Prostate gland (tissue), 2 donors: Measurements from ENCODE around the gene CRYBA2. TPM values are rescaled to one million over a fixed set of nuclear protein-coding genes. Genes with fewer than 3 reads are reported as not detected.
A peak's percentile ranks its signal among the peaks of the same experiment; 100 is the strongest.

ENCODE experiments used
- DNase-seq: peaks from one replicate; pipeline ENCODE4 v3.0.0-alpha.2; 2019; ENCODE audit warnings: low spot score
- H3K27ac ChIP-seq, 2 donors: fragments of 200-600 bp; sonication (generic); 2 replicates each; pipeline ENCODE4 v1.5.1; 2017 to 2019
- H3K27me3 ChIP-seq: fragments of 200-600 bp; sonication (generic); replicated peaks from 2 replicates; pipeline ENCODE4 v1.5.1; 2019; ENCODE audit not compliant: insufficient read depth
- H3K36me3 ChIP-seq, 2 donors: fragments of 200-600 bp; sonication (generic); 1 replicate in 1 of 2; 2 replicates in 1 of 2; pipeline versions ENCODE4 v1.5.1 to v1.8.1; 2017 to 2019
- H3K4me1 ChIP-seq: fragments of 200-600 bp; sonication (generic); replicated peaks from 2 replicates; pipeline ENCODE4 v1.5.1; 2019
- H3K4me3 ChIP-seq, 2 donors: fragments of 200-600 bp; sonication (generic); 2 replicates each; pipeline ENCODE4 v1.5.1; 2017 to 2019
- H3K9me3 ChIP-seq: fragments of 200-600 bp; sonication (generic); 2 replicates; pipeline ENCODE4 v1.5.1; 2017
- POLR2A ChIP-seq: fragments of 450-650 bp; IDR thresholded peaks from one replicate; pipeline ENCODE4 v1.6.1; 2016; ENCODE audit warnings: antibody characterized with exemption, mild to moderate bottlenecking
- POLR2AphosphoS5 ChIP-seq: sonication (generic); formaldehyde crosslinking; IDR thresholded peaks from one replicate; pipeline ENCODE4 v1.6.1; 2017; ENCODE audit warnings: antibody characterized with exemption
- WGBS: methylation state at CpG from one replicate; pipeline ENCODE4 v1.1.5; 2018; 5-methylcytosine and 5-hydroxymethylcytosine counted together
- intact Hi-C: fragments of 100-400 bp; cut with DNase I; formaldehyde crosslinking; loops from one replicate; pipeline ENCODE4 v1.14.2; 2022
- total RNA-seq, 2 donors: library from RNA; depleted of rRNA; stranded (reverse); fragments of >200 nt; gene quantifications; one replicate each; pipeline ENCODE4 v1.1.0, GENCODE V29; 2016
- TF ChIP-seq, protein P1 (sequence below), 4 experiments: fragments of 200-600 bp in 2 of 4; fragments of 450-650 bp in 2 of 4; sonication (generic) in 2 of 4; IDR thresholded peaks; 1 replicate in 3 of 4; 2 replicates in 1 of 4; pipeline ENCODE4 v1.5.1; 2016 to 2019; ENCODE audit warnings: antibody characterized with exemption in 4 of 4, mild to moderate bottlenecking in 2 of 4, moderate library complexity in 2 of 4

The CRYBA2 gene
- total RNA-seq, 2 donors from 2014 or later: 3.0 TPM; not detected in 1

DNA sequence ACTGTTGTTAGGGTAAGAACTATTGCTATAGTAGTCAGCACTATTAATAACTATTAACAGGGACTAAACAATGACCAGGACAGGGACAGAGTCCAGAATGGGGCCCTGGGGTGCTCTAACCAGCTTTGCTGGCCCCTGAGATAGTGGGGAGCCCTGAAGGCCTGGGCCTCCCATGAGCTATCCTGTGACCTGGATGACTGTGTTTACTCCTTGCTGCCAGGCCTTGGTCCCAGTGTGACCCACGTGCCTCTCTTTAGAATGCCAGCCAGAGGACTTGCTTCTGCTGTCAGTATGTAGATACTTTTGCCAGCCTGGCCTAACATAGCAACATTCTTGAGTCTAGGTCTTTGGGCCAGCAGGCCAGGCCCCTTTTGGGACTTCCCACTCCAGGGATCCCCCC is 22.3 kb downstream of the CRYBA2 start:
- H3K4me1 ChIP-seq: no peaks in the 10 kb centered on the region
- no peaks in the 10 kb centered on the region for H3K27me3 ChIP-seq
- TF ChIP-seq, protein P1, sequence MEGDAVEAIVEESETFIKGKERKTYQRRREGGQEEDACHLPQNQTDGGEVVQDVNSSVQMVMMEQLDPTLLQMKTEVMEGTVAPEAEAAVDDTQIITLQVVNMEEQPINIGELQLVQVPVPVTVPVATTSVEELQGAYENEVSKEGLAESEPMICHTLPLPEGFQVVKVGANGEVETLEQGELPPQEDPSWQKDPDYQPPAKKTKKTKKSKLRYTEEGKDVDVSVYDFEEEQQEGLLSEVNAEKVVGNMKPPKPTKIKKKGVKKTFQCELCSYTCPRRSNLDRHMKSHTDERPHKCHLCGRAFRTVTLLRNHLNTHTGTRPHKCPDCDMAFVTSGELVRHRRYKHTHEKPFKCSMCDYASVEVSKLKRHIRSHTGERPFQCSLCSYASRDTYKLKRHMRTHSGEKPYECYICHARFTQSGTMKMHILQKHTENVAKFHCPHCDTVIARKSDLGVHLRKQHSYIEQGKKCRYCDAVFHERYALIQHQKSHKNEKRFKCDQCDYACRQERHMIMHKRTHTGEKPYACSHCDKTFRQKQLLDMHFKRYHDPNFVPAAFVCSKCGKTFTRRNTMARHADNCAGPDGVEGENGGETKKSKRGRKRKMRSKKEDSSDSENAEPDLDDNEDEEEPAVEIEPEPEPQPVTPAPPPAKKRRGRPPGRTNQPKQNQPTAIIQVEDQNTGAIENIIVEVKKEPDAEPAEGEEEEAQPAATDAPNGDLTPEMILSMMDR (IDR thresholded peaks at IDR 0.05): no peak
- TF ChIP-seq POLR2AphosphoS5: no peak
- TF ChIP-seq POLR2A: no peak
- no peak overlapping the region for H3K27ac ChIP-seq
- no peak for DNase-seq
- H3K36me3 ChIP-seq: no peaks in the 10 kb centered on the region
- no peak overlapping the region for H3K4me3 ChIP-seq
- WGBS: 29% methylated on average over 1 of the region's 1 CpG
- H3K9me3 ChIP-seq: no peaks in the 10 kb centered on the region
- intact Hi-C loops: no loop called here

DNA sequence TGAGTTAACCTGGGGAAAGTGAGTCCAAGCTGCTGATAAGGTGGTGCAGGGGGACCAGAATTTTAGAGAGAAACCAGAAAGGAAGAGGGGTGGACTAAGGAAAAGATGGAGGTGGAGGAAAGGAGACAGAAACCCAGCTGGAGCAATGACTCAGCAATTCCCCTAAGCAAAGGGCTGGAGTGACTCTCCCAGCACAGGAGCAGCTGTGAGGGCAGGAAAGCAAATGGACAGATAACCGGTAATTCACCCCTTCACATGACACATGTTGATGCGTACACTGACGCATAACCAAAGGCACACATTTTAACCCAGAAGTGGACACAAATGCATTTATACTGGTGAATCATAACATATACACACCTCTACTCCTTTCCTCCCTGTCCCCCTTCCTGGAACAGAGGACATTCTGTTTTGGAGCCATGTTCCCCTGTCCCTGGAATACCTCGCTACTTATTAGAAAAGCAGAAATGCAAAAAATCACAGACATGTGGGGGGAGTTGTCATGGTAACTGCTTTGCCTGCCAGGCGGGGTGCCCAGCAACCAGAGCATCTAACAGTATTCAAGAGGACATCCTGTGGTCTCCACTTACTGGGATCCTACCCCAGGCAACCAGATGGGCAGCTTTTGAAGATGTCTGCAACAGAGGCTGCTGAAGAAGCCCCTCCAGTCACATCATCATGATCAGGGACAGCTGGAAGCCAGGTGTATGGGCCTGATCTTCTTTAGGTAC is 29.0 kb downstream of the CRYBA2 start:
- peaks cover 42% of the 10 kb centered on the region for H3K27me3 ChIP-seq
- no peak for DNase-seq
- no peak overlapping the region for H3K4me3 ChIP-seq
- H3K36me3 ChIP-seq: no peaks in the 10 kb centered on the region
- 44% methylated on average over 5 of the region's 5 CpGs for WGBS
- no peak overlapping the region for H3K27ac ChIP-seq
- no peaks in the 10 kb centered on the region for H3K4me1 ChIP-seq
- H3K9me3 ChIP-seq: no peaks in the 10 kb centered on the region
- TF ChIP-seq, protein P1 (IDR thresholded peaks at IDR 0.05): no peak
- TF ChIP-seq POLR2A (no peak), POLR2AphosphoS5 (no peak)
- intact Hi-C loops: no loop called here

DNA sequence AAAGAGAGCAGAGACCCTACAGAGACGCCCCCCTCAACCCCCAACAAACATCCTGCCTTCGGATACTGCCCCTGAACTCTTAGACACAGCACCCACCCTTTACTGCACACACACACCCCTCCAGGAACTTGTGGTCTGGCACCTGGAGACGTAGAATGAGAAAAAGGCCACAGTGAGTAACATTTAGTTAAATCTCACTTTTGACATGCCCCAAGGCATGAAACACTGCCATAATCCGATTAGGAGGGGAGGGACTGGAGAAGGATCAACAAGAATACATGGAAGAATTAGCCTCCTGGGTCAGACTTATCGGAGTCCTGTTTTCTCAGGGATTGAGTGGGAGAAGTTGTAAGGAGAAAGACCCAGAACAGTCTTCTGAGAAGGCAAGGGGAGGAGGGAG is 29.6 kb downstream of the CRYBA2 start:
- Histone ChIP-seq H3K27me3 (peaks cover 42% of the 10 kb centered on the region), H3K9me3 (no peaks in the 10 kb centered on the region), H3K36me3 (no peaks in the 10 kb centered on the region), H3K27ac (no peak overlapping the region), H3K4me1 (no peaks in the 10 kb centered on the region), H3K4me3 (no peak overlapping the region)
- DNase-seq: no peak
- 14% methylated on average over 5 of the region's 5 CpGs for WGBS
- intact Hi-C loops: no loop called here
- TF ChIP-seq, protein P1 (IDR thresholded peaks at IDR 0.05): no peak
- TF ChIP-seq POLR2AphosphoS5 (no peak), POLR2A (no peak)

DNA sequence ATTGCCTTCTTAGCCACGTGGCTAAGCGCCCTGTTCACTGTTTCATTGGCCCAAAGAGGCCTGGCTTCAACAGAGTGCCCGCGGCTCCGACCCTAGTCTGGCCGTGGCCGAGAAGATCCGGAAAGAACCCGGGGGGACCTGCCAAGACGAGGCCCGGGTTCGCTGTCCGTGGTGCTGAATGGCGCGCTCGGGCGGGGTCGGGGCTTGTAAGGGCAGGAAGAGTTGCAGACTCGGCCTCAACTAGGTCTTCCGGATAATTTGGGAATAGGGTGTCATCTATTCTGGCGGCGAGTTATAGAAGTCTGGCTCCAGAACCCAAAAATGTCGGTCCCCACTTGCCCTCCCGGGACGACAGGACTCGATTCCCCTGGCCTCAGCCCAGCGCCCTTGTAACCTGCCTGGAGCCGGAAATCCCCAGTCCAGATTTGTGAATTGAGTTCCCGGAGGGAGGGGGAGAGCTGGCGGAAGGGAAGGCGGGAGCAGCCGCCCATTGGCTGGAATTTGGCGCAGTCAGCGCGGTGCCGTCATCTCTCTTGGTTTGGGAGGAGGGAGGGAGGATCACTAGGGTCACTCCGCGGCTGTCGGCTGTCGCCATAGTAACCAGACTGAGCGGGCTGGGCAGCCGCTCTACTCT is 30.2 kb downstream of the CRYBA2 start:
- DNase-seq: peak; percentile 39
- Histone ChIP-seq H3K4me1 (no peaks in the 10 kb centered on the region), H3K9me3 (no peaks in the 10 kb centered on the region), H3K27me3 (peaks cover 42% of the 10 kb centered on the region), H3K27ac (no peak overlapping the region), H3K4me3 (no peak overlapping the region), H3K36me3 (no peaks in the 10 kb centered on the region)
- intact Hi-C loops: no loop called here
- 2% methylated on average over 40 of the region's 42 CpGs for WGBS
- no peak for TF ChIP-seq POLR2A
- no peak for TF ChIP-seq POLR2AphosphoS5
- TF ChIP-seq, protein P1 (IDR thresholded peaks at IDR 0.05): no peak
